Transverse colon (tissue), 3 donors: ENCODE measurements around the gene PKLR.

Source experiments
- CTCF ChIP-seq, 5 experiments: fragments of 200-600 bp in 3 of 5; fragments of 450-650 bp in 2 of 5; sonication (generic) in 3 of 5; IDR thresholded peaks; 1 replicate in 2 of 5; 2 replicates in 3 of 5; pipeline ENCODE4 v1.5.1; 2016 to 2017; ENCODE audit warnings: antibody characterized with exemption in 5 of 5, inconsistent platforms in 3 of 5, mild to moderate bottlenecking in 2 of 5, moderate library complexity in 1 of 5
- POLR2A ChIP-seq: fragments of 450-650 bp; IDR thresholded peaks from one replicate; pipeline ENCODE4 v1.6.1; 2016; ENCODE audit warnings: antibody characterized with exemption, mild to moderate bottlenecking, moderate library complexity

- TF ChIP-seq CTCF (IDR thresholded peaks at IDR 0.05) (peak in 1 of 5 experiments; percentile 3), POLR2A (peak; percentile 86)
Measured at GRCh38 chr1:155261852-155262673, 39.2 kb downstream of the PKLR start, which contains the start of gene SCAMP3.
